Measurements from ENCODE around the gene UBL4A.
A peak's percentile ranks its signal among the peaks of the same experiment; 100 is the strongest.

Gene UBL4A

DNA sequence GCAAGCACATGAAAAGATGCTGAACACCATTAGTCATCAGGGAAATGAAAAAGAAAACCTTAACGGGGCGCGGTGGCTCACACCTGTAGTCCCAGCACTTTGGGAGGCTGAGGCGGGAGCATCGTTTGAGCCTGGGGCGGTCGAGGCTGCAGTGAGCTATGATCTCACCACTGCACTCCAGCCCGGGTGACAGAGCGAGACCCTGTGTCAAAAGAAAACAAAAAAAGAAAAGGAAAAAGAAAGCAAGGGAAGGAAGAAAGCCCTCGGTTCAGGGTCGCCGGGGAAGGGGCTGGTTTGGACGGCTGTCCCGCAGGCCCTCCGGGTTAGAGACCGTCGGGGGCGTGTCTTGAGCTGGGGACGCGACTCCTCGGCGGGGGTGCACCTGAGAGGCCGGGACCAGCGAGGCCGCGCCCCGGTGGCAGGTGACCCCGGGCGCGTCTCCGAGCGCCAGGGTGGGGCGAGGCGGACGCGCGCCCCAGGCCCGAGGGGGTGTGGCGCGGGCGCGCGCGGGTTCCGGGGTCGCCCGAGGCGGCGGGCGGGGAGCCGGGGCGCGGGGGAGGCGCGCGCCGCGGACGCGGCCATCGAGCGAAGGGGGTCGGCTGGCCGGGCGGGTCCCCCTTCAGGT lies 28.8 kb downstream of the UBL4A start:
- no peak for TF ChIP-seq CTCF (IDR thresholded peaks at IDR 0.05; ENCODE audit: control insufficient read depth, insufficient read depth, low read depth, low read length, missing control alignments)
- H3K4me3 ChIP-seq (ENCODE audit: control insufficient read depth, low read depth, low read length), result peak overlapping the region; percentile 52
- DNase-seq (ENCODE audit: low read depth), result no peak

DNA sequence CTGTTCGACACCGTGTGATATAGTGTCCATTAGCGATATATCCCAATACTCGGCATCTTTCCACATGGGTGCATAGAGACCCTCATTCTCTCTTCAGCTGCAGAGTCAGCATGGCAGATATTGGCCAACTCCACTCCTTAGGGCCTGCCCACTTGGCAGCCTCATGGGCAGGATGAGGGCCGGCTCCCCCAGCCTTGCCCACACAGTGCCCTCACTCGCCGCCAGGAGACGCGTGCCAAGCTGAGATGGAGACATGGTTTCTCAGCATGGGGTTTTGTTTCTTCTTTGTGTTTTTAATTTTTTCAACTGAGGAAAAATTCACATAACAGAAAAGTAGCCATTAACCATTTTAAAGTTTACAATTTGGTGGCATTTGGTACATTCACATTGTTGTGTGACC lies 33.6 kb downstream of the UBL4A start:
- no peak for DNase-seq (ENCODE audit: low read depth)
- H3K4me3 ChIP-seq (ENCODE audit: control insufficient read depth, low read depth, low read length), result no peak overlapping the region
- no peak for TF ChIP-seq CTCF (IDR thresholded peaks at IDR 0.05; ENCODE audit: control insufficient read depth, insufficient read depth, low read depth, low read length, missing control alignments)

DNA sequence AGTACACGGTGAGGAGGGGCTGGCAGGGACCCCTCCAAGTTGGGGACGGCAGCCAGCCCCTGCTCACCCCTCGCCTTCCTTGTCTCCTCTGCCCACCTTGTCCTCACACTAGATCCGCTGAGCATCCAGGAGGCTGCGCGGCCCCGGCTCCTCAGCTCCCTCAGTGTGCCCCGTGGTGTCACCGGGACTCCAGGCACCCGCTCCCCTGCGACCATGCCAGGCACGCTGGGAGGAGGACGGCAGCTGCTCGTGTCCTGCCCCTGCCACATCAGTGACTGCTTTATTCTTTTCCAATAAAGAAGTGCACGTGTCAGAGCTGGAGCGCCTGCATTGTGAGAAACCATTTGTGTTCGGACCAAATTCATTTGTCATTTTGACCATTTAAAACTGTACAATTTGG lies 36.1 kb downstream of the UBL4A start:
- no peak for TF ChIP-seq CTCF (IDR thresholded peaks at IDR 0.05; ENCODE audit: control insufficient read depth, insufficient read depth, low read depth, low read length, missing control alignments)
- no peak for DNase-seq (ENCODE audit: low read depth)
- no peak overlapping the region for H3K4me3 ChIP-seq (ENCODE audit: control insufficient read depth, low read depth, low read length)

GRCh38 chrX:154449618-154450017 lies 36.8 kb downstream of the UBL4A start:
- no peak for DNase-seq (ENCODE audit: low read depth)
- TF ChIP-seq CTCF (IDR thresholded peaks at IDR 0.05; ENCODE audit: control insufficient read depth, insufficient read depth, low read depth, low read length, missing control alignments), result no peak

GRCh38 chrX:154448484-154448883 lies 37.9 kb downstream of the UBL4A start:
- no peak for DNase-seq (ENCODE audit: low read depth)
- H3K4me3 ChIP-seq (ENCODE audit: control insufficient read depth, low read depth, low read length), result no peak overlapping the region
- no peak for TF ChIP-seq CTCF (IDR thresholded peaks at IDR 0.05; ENCODE audit: control insufficient read depth, insufficient read depth, low read depth, low read length, missing control alignments)

More at GRCh38 chrX:154449618-154450017, 36.8 kb downstream of the UBL4A start:
- H3K4me3 ChIP-seq (ENCODE audit: control insufficient read depth, low read depth, low read length), result no peak overlapping the region

DNA sequence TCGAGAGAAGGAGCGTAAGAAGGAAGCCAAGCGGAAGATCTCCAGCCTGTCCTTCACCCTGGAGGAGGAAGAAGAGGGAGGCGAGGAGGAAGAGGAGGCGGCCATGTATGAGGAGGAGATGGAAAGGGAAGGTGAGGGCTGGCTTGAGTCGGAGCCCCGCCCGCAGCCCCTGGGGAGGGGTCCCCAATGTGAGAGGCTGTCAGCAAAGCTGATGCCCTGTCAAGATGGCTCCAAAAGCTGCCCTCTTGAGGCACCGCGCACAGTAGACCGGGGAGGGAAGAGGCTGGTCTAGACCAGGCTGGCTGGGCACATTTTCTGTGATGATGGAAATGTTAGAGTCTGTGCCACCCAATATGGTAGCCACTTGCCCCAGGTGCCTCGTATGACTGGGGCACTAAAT lies 40.0 kb downstream of the UBL4A start:
- no peak overlapping the region for H3K4me3 ChIP-seq (ENCODE audit: control insufficient read depth, low read depth, low read length)
- DNase-seq (ENCODE audit: low read depth), result no peak
- TF ChIP-seq CTCF (IDR thresholded peaks at IDR 0.05; ENCODE audit: control insufficient read depth, insufficient read depth, low read depth, low read length, missing control alignments), result no peak

GRCh38 chrX:154445776-154446175 lies 40.6 kb downstream of the UBL4A start:
- no peak for TF ChIP-seq CTCF (IDR thresholded peaks at IDR 0.05; ENCODE audit: control insufficient read depth, insufficient read depth, low read depth, low read length, missing control alignments)

More at GRCh38 chrX:154445776-154446175, 40.6 kb downstream of the UBL4A start:
- no peak for DNase-seq (ENCODE audit: low read depth)
- no peak overlapping the region for H3K4me3 ChIP-seq (ENCODE audit: control insufficient read depth, low read depth, low read length)
